Measurements from ENCODE around the gene PRKCG.
"Not testable (repeated sequence)": the region's sequence is repeated elsewhere in the genome, so short reads cannot be mapped to it uniquely, and the experiment has no call there.

PRKCG gene

DNA sequence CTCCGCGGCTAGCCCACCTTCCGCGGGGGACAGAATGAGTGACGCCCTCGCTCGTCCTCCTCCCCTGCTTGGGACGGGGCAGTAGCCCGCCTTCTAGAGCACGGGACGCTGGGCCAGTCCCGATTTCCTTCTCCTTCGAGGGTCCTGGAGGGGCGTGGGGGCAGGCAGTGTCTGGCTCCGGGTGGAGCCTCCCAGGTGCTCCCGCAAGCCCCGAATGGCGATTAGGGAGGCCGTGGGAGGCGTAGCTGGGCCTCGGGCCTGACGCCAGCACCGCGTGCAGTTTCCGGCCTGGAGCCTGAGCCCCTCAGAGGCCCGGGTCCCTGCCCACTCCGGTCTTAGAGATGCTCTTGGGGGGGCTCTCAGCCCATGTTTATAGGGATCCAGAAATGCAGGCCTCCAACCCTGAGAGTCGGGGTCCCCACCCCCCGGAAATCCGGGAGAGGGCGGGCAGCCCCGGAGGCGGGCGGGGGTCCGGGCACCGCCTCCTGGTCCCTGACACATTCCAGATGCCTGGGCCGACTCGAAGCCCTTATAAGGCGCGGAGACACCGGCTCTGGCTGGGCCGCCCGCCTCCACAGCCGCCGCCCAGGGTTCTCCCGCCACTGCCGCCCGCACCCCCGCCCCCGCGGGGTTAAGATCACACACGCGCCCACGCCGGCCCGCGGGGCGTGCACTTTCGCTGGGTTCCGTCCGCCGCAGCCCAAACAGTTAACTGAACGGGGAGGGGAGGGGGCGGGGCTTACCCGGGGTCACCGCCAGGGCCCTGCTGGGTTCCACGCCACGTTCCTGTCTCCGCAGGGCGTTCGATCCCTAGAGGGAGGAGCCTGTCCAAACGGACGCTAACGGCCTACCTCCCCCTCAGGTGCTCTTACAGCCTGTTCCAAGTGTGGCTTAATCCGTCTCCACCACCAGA, 12.8 kb upstream of the PRKCG start:
- peak overlapping the region; percentile 97 for H3K4me3 ChIP-seq (ENCODE audit: control insufficient read depth, low read depth, low read length)
- TF ChIP-seq, protein P1, sequence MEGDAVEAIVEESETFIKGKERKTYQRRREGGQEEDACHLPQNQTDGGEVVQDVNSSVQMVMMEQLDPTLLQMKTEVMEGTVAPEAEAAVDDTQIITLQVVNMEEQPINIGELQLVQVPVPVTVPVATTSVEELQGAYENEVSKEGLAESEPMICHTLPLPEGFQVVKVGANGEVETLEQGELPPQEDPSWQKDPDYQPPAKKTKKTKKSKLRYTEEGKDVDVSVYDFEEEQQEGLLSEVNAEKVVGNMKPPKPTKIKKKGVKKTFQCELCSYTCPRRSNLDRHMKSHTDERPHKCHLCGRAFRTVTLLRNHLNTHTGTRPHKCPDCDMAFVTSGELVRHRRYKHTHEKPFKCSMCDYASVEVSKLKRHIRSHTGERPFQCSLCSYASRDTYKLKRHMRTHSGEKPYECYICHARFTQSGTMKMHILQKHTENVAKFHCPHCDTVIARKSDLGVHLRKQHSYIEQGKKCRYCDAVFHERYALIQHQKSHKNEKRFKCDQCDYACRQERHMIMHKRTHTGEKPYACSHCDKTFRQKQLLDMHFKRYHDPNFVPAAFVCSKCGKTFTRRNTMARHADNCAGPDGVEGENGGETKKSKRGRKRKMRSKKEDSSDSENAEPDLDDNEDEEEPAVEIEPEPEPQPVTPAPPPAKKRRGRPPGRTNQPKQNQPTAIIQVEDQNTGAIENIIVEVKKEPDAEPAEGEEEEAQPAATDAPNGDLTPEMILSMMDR (conservative IDR thresholded peaks at IDR 0.05; ENCODE audit: control insufficient read depth, insufficient read depth, low read depth, low read length) = no peak
- peak; percentile 83 for DNase-seq (ENCODE audit: low read depth)

DNA sequence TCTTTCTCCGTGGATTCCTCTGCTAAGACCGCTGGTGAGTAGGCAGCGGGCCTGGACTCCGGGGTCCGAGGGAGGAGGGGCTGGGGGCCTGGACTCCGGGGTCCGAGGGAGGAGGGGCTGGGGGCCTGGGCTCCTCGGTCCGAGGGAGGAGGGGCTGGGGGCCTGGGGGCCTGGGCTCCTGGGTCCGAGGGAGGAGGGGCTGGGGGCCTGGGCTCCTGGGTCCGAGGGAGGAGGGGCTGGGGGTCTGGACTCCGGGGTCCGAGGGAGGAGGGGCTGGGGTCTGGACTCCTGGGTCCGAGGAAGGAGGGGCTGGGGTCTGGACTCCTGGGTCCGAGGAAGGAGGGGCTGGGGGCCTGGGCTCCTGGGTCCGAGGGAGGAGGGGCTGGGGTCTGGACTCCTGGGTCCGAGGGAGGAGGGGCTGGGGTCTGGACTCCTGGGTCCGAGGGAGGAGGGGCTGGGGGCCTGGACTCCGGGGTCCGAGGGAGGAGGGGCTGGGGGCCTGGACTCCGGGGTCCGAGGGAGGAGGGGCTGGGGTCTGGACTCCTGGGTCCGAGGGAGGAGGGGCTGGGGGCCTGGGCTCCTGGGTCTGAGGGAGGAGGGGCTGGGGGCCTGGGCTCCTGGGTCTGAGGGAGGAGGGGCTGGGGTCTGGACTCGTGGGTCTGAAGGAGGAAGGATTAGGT, 12.1 kb upstream of the PRKCG start:
- H3K4me3 ChIP-seq (ENCODE audit: control insufficient read depth, low read depth, low read length) = peak overlapping the region; percentile 97
- not testable (repeated sequence) for DNase-seq (ENCODE audit: low read depth)

DNA sequence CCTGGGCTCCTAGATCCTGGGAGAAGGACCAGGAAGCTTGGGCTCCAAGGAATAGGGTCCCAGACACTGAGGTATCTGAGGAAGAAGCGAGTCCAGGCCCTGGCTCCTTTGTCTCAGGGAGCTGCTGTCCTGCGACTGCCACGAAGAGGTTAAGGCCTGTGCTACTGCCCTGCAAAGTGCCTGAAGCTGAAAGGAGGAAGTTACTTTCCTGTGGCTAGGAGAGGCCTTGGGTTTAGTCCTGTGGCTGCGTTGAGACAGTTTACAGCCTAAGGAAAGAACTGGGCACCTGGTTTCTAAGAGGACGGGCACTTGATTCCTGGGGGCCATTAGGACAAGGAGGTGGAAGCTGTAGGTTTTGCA, 11.5 kb upstream of the PRKCG start:
- no peak for DNase-seq (ENCODE audit: low read depth)
- H3K4me3 ChIP-seq (ENCODE audit: control insufficient read depth, low read depth, low read length) = no peak overlapping the region
- TF ChIP-seq, protein P1 (conservative IDR thresholded peaks at IDR 0.05; ENCODE audit: control insufficient read depth, insufficient read depth, low read depth, low read length) = no peak

DNA sequence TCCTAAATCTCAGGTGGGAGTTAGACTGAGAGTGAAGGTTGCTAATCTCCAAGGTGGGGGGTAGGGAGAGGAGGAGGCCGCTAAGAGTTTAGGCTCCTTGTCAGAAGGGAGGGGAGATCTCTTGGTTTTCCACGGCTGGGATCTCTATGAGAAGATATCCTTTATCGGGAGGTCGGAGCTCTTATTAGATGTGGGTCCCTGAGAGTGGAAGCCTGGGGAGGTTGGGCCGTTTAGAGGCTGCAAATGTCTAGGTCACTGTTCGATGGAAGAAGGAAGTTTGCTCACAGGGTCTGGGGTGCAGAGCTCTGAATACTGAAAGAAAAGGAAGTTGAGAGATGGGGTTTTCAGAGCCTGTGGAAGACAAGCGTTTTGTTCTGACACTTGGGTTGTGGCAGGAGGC, 10.5 kb upstream of the PRKCG start:
- TF ChIP-seq, protein P1 (conservative IDR thresholded peaks at IDR 0.05; ENCODE audit: control insufficient read depth, insufficient read depth, low read depth, low read length) = no peak
- no peak overlapping the region for H3K4me3 ChIP-seq (ENCODE audit: control insufficient read depth, low read depth, low read length)
- no peak for DNase-seq (ENCODE audit: low read depth)

DNA sequence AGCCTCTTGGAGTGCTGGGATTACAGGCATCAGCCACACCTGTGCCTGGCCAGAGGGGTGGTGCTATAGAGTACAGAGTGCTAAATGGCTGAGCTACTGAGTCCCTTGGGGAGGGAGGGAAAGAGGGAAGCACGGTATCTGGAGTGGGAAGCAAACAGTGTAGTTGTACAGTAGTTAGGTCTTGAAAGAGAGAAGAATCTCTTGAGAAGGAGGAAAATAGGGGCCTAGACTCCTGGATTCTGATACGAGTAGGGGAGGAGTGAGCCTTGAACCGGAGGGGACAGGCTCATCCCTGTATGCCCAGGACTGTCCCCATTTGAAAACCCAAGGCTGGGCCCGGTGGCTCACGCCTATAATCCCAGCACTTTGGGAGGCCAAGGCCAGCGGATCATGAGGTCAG, 9.2 kb upstream of the PRKCG start:
- no peak for DNase-seq (ENCODE audit: low read depth)
- TF ChIP-seq, protein P1 (conservative IDR thresholded peaks at IDR 0.05; ENCODE audit: control insufficient read depth, insufficient read depth, low read depth, low read length) = no peak
- no peak overlapping the region for H3K4me3 ChIP-seq (ENCODE audit: control insufficient read depth, low read depth, low read length)

DNA sequence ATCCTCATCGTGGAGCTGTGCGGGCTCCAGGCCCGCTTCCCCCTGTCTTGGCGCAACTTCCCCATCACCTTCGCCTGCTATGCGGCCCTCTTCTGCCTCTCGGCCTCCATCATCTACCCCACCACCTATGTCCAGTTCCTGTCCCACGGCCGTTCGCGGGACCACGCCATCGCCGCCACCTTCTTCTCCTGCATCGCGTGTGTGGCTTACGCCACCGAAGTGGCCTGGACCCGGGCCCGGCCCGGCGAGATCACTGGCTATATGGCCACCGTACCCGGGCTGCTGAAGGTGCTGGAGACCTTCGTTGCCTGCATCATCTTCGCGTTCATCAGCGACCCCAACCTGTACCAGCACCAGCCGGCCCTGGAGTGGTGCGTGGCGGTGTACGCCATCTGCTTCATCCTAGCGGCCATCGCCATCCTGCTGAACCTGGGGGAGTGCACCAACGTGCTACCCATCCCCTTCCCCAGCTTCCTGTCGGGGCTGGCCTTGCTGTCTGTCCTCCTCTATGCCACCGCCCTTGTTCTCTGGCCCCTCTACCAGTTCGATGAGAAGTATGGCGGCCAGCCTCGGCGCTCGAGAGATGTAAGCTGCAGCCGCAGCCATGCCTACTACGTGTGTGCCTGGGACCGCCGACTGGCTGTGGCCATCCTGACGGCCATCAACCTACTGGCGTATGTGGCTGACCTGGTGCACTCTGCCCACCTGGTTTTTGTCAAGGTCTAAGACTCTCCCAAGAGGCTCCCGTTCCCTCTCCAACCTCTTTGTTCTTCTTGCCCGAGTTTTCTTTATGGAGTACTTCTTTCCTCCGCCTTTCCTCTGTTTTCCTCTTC, 8.0 kb upstream of the PRKCG start:
- no peak for DNase-seq (ENCODE audit: low read depth)
- TF ChIP-seq, protein P1 (conservative IDR thresholded peaks at IDR 0.05; ENCODE audit: control insufficient read depth, insufficient read depth, low read depth, low read length) = no peak
- H3K4me3 ChIP-seq (ENCODE audit: control insufficient read depth, low read depth, low read length) = no peak overlapping the region
